ENCODE data around the gene PRR33. TPM values are rescaled to one million over a fixed set of nuclear protein-coding genes. Genes with fewer than 3 reads are reported as not detected.

Gene PRR33
- total RNA-seq, 2 experiments from 2014 or later = 0.16 to 0.20 TPM

- Mint-ChIP-seq H3K9me3 (no peaks in the 10 kb centered on the region), H3K4me1 (ENCODE audit: low read depth) (peaks cover 45% of the 10 kb centered on the region), H3K4me3 (no peak overlapping the region), H3K27ac (no peak overlapping the region), H3K36me3 (ENCODE audit: low read depth) (no peaks in the 10 kb centered on the region), H3K27me3 (no peaks in the 10 kb centered on the region)
- ChIA-PET POLR2A (interaction anchor here (1.0 to 1.8 kb wide), 2 partner anchors 10 to 49 kb away, joined by 4 to 7 read pairs; partner anchors contain the start of gene LSP1), CTCF (interaction anchor here (1.1 kb wide), 1 partner anchor 10 kb away, joined by 3 read pairs; no protein-coding TSS in a partner anchor)
- no peak for TF ChIP-seq CTCF (IDR thresholded peaks at IDR 0.05)
- no peak for DNase-seq
- intact Hi-C loops (cut with micrococcal nuclease) = loop anchor here (5.0 kb wide), 1 partner anchor 309 kb away; no protein-coding TSS in a partner anchor
- no peak for ATAC-seq
These were observed 48.6 kb downstream of the PRR33 start for GRCh38 chr11:1843098-1843473.

GRCh38 chr11:1842149-1843097 is 49.3 kb downstream of the PRR33 start:
- DNase-seq = no peak
- Mint-ChIP-seq H3K4me1 (ENCODE audit: low read depth) (peaks cover 43% of the 10 kb centered on the region), H3K4me3 (no peak overlapping the region), H3K27me3 (no peaks in the 10 kb centered on the region), H3K36me3 (ENCODE audit: low read depth) (no peaks in the 10 kb centered on the region), H3K27ac (no peak overlapping the region), H3K9me3 (no peaks in the 10 kb centered on the region)
- ChIA-PET POLR2A (interaction anchor here (0.7 to 2.0 kb wide), 4 partner anchors 8 to 50 kb away, joined by 3 to 7 read pairs (median 6); partner anchors contain the start of gene LSP1), CTCF (interaction anchor here (1.1 kb wide), 1 partner anchor 10 kb away, joined by 3 read pairs; no protein-coding TSS in a partner anchor)
- no peak for TF ChIP-seq CTCF (IDR thresholded peaks at IDR 0.05)
- intact Hi-C loops (cut with micrococcal nuclease) = loop anchor here (5.0 kb wide), 1 partner anchor 310 kb away; no protein-coding TSS in a partner anchor
- ATAC-seq = no peak

GRCh38 chr11:1841511-1842148 is 50.1 kb downstream of the PRR33 start:
- ChIA-PET POLR2A (interaction anchor here (0.7 to 2.0 kb wide), 2 partner anchors 9 to 11 kb away, joined by 3 to 7 read pairs; no protein-coding TSS in a partner anchor), CTCF (interaction anchor here (1.0 kb wide), 1 partner anchor 35 kb away, joined by 4 read pairs; no protein-coding TSS in a partner anchor)
- no peak for DNase-seq
- H3K4me1 Mint-ChIP-seq (ENCODE audit: low read depth) = peaks cover 38% of the 10 kb centered on the region
- ATAC-seq = no peak
- H3K27ac Mint-ChIP-seq = no peak overlapping the region
- TF ChIP-seq CTCF (IDR thresholded peaks at IDR 0.05) = no peak
- no peaks in the 10 kb centered on the region for H3K9me3 Mint-ChIP-seq
- H3K4me3 Mint-ChIP-seq = no peak overlapping the region
- no peaks in the 10 kb centered on the region for H3K27me3 Mint-ChIP-seq
- intact Hi-C loops (cut with micrococcal nuclease) = loop anchor here (5.0 kb wide), 1 partner anchor 311 kb away; no protein-coding TSS in a partner anchor
- no peaks in the 10 kb centered on the region for H3K36me3 Mint-ChIP-seq (ENCODE audit: low read depth)

- ChIA-PET POLR2A (interaction anchor here (2.0 kb wide), 1 partner anchor 9 kb away, joined by 7 read pairs; no protein-coding TSS in a partner anchor), CTCF (interaction anchor here (1.0 kb wide), 1 partner anchor 35 kb away, joined by 4 read pairs; no protein-coding TSS in a partner anchor)
- Mint-ChIP-seq H3K36me3 (ENCODE audit: low read depth) (no peaks in the 10 kb centered on the region), H3K27me3 (no peaks in the 10 kb centered on the region), H3K4me3 (no peak overlapping the region), H3K4me1 (ENCODE audit: low read depth) (peaks cover 34% of the 10 kb centered on the region), H3K27ac (no peak overlapping the region), H3K9me3 (no peaks in the 10 kb centered on the region)
- ATAC-seq = no peak
- TF ChIP-seq CTCF (IDR thresholded peaks at IDR 0.05) = no peak
- intact Hi-C loops (cut with micrococcal nuclease) = loop anchor here (5.0 kb wide), 1 partner anchor 311 kb away; no protein-coding TSS in a partner anchor
- no peak for DNase-seq
These were observed 50.8 kb downstream of the PRR33 start for GRCh38 chr11:1840780-1841480.

Measured in activated CD8-positive, alpha-beta T cell treated with anti-CD3 and anti-CD28 coated beads for 36 hours (primary cell).